Erythroblast (primary cell): Measurements from ENCODE around the gene TAC1.

Experiments
- GATA1 ChIP-seq: IDR thresholded peaks from 2 replicates; pipeline ENCODE4 v1.6.1; 2011; ENCODE audit warnings: low read depth, mild to moderate bottlenecking, control low read depth, low read length, moderate library complexity
- POLR2A ChIP-seq: IDR thresholded peaks from 2 replicates; pipeline ENCODE4 v1.6.1; 2011; ENCODE audit warnings: mild to moderate bottlenecking, low read length

DNA sequence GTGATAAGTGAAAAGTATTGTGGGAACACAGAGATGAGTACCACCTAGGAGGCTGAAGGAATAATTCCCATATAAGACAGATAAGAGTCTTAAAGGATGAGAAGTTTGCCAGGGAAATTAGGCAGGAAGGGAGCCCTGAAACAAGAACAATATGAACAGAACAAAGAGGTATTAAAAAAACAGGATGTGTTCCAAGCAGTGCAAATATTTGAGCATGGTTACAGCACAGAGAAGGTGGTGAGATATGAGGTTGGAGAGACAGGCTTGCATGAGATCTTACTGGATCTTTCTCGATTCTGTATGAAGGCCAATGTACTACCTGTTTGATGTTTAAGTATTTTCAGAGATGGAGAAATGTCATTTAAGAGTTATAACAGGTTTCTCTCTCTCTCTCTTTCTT is 20.3 kb downstream of the TAC1 start:
- TF ChIP-seq POLR2A (no peak), GATA1 (no peak)
